K562 (cell line): ENCODE data around the gene MRPL48. TPM values are rescaled to one million over a fixed set of nuclear protein-coding genes. Genes with fewer than 3 reads are reported as not detected.
A peak's percentile ranks its signal among the peaks of the same experiment; 100 is the strongest.
"Not testable (repeated sequence)": the region's sequence is repeated elsewhere in the genome, so short reads cannot be mapped to it uniquely, and the experiment has no call there.

Experiments used
- ATAC-seq: fragments of 200-7000 bp; cut with Tn5 transposase; 3 replicates; pipeline ENCODE4 v1.9.1; 2020; ENCODE audit warnings: moderate library complexity
- BruUV-seq: library from RNA; stranded (reverse); fragments of 400-500 nt; replicated peaks from 2 replicates; lab custom pipeline; 2021; lab: Mats Ljungman, UMichigan
- CTCF ChIA-PET: fragments of 300-600 bp; formaldehyde crosslinking; extraction: SDS; loops from one replicate; lab custom pipeline; 2021; ENCODE audit warnings: low intra/inter-chr PET ratio; lab: Yijun Ruan, JAX
- POLR2A ChIA-PET: fragments of 300-600, 350-650 bp; sonication (Branson Sonifier 250); formaldehyde crosslinking; extraction: SDS; loops from one replicate; lab custom pipeline; 2021; ENCODE audit warnings: antibody characterized with exemption, inconsistent platforms; lab: Yijun Ruan, JAX
- DNase-seq, 4 experiments: peaks; one replicate each; pipeline versions ENCODE4 v3.0.0 to v3.0.0-alpha.2; 2011 to 2018; ENCODE audit warnings: low spot score in 3 of 4, mixed read lengths in 3 of 4; ENCODE audit errors: extremely low read depth in 1 of 4
- FAIRE-seq: peaks from 2 replicates; lab custom pipeline; 2011; peaks lifted over from hg19 to GRCh38; lab: Jason Lieb, UNC
- H2AFZ ChIP-seq: 2 replicates; pipeline ENCODE4 v1.6.0; 2011; ENCODE audit warnings: low read depth, low read length, control low read depth, inconsistent platforms
- H3K27ac ChIP-seq: fragments of 200-600 bp; 3 replicates; pipeline ENCODE4 v1.8.0; 2011; ENCODE audit warnings: low read depth, mild to moderate bottlenecking, control low read depth, inconsistent platforms, low read length, moderate library complexity, mixed read lengths; ENCODE audit errors: extremely low read depth
- H3K27me3 ChIP-seq, 2 experiments: fragments of 300-600 bp in 1 of 2; 2 replicates in 1 of 2; 3 replicates in 1 of 2; pipeline versions ENCODE4 v1.6.0 to v1.8.0; 2011; ENCODE audit warnings: inconsistent platforms in 2 of 2, low read length in 2 of 2, mild to moderate bottlenecking in 1 of 2, mixed read lengths in 1 of 2, moderate library complexity in 1 of 2; ENCODE audit not compliant: control insufficient read depth in 2 of 2, insufficient read depth in 2 of 2
- H3K36me3 ChIP-seq: fragments of 300-600 bp; 3 replicates; pipeline ENCODE4 v1.8.0; 2011; ENCODE audit warnings: mild to moderate bottlenecking, low read length, inconsistent platforms; ENCODE audit not compliant: control insufficient read depth, insufficient read depth
- H3K4me1 ChIP-seq, 2 experiments: fragments of 200-600 bp in 1 of 2; replicated peaks in 1 of 2; 2 replicates in 1 of 2; 3 replicates in 1 of 2; pipeline versions ENCODE4 v1.5.1 to v1.8.0; 2011; ENCODE audit warnings: inconsistent platforms in 2 of 2, low read length in 2 of 2, mild to moderate bottlenecking in 1 of 2, mixed read lengths in 1 of 2, moderate library complexity in 1 of 2; ENCODE audit not compliant: control insufficient read depth in 2 of 2, insufficient read depth in 2 of 2
- H3K4me2 ChIP-seq: 2 replicates; pipeline ENCODE4 v1.6.1; 2011; ENCODE audit warnings: low read length, control low read depth, inconsistent platforms, mixed read lengths; ENCODE audit not compliant: insufficient read depth
- H3K4me3 ChIP-seq: fragments of 200-600 bp; sonication (generic), shearing (Covaris generic); 2 replicates; pipeline ENCODE4 v1.5.1; 2016; ENCODE audit warnings: control low read depth, inconsistent platforms
- H3K79me2 ChIP-seq: fragments of 200-600 bp; 3 replicates; pipeline ENCODE4 v1.8.0; 2011; ENCODE audit warnings: low read length, inconsistent platforms; ENCODE audit not compliant: control insufficient read depth, insufficient read depth
- H3K9ac ChIP-seq, 2 experiments: 2 replicates each; pipeline versions ENCODE4 v1.6.0 to v1.6.1; 2011; ENCODE audit warnings: low read depth in 2 of 2, low read length in 2 of 2, control low read depth in 1 of 2, inconsistent platforms in 1 of 2, mild to moderate bottlenecking in 1 of 2, mixed read lengths in 1 of 2; ENCODE audit not compliant: insufficient read depth in 1 of 2
- H3K9me1 ChIP-seq: one replicate; pipeline ENCODE4 v1.6.0; 2011; ENCODE audit warnings: inconsistent platforms, mild to moderate bottlenecking, low read length, moderate library complexity; ENCODE audit not compliant: control insufficient read depth, insufficient read depth
- H3K9me3 ChIP-seq: replicated peaks from 2 replicates; pipeline ENCODE4 v1.5.1; 2011; ENCODE audit warnings: low read depth, low read length, inconsistent platforms; ENCODE audit not compliant: control insufficient read depth, insufficient read depth
- H4K20me1 ChIP-seq: replicated peaks from 2 replicates; pipeline ENCODE4 v1.6.1; 2011; ENCODE audit warnings: low read length, inconsistent platforms, mixed read lengths; ENCODE audit not compliant: control insufficient read depth, insufficient read depth
- CHAMP1 ChIP-seq: fragments of 450-650 bp; IDR thresholded peaks from 2 replicates; pipeline ENCODE4 v1.6.1; 2016; ENCODE audit warnings: mild to moderate bottlenecking
- FOXP4 ChIP-seq: sonication (generic); formaldehyde crosslinking; IDR thresholded peaks from 2 replicates; pipeline ENCODE4 v1.8.0; 2022; ENCODE audit warnings: mild to moderate bottlenecking, missing genetic modification reagents, borderline replicate concordance
- KDM1A ChIP-seq, 2 experiments: fragments of 450-650 bp; IDR thresholded peaks; 2 replicates each; pipeline ENCODE4 v1.6.1; 2016; ENCODE audit warnings: mild to moderate bottlenecking in 2 of 2
- NONO ChIP-seq, 2 experiments: fragments of 200-400 bp in 1 of 2; fragments of 450-650 bp in 1 of 2; formaldehyde crosslinking in 1 of 2; IDR thresholded peaks; 2 replicates each; pipeline ENCODE4 v1.6.1; 2017; ENCODE audit warnings: low read depth in 2 of 2, mild to moderate bottlenecking in 2 of 2, moderate library complexity in 2 of 2, low read length in 1 of 2
- PTTG1 ChIP-seq: fragments of 450-650 bp; IDR thresholded peaks from 2 replicates; pipeline ENCODE4 v1.6.1; 2016; ENCODE audit warnings: low read depth, mild to moderate bottlenecking, missing genetic modification characterization, missing compliant biosample characterization
- RBFOX2 ChIP-seq: fragments of 200-400 bp; formaldehyde crosslinking; IDR thresholded peaks from 2 replicates; pipeline ENCODE4 v1.6.1; 2017; ENCODE audit warnings: low read depth, mild to moderate bottlenecking, low read length, moderate library complexity
- SIN3A ChIP-seq, 2 experiments: fragments of 150-350 bp in 1 of 2; IDR thresholded peaks; 2 replicates each; pipeline ENCODE4 v1.6.1; 2011 to 2016; ENCODE audit warnings: borderline replicate concordance in 2 of 2, low read depth in 2 of 2, low read length in 2 of 2, mild to moderate bottlenecking in 2 of 2, moderate library complexity in 2 of 2; ENCODE audit not compliant: control insufficient read depth in 1 of 2
- ZNF175 ChIP-seq: fragments of 200-800 bp; sonication (Bioruptor generic); IDR thresholded peaks from 2 replicates; pipeline ENCODE4 v1.6.1; 2016; ENCODE audit warnings: low read depth, mild to moderate bottlenecking, missing genetic modification characterization, missing compliant biosample characterization
- WGBS: fragments of 100-300 bp; shearing (Covaris generic); methylation state at CpG from one replicate; pipeline ENCODE4 v1.1.6; 2016; ENCODE audit warnings: low coverage, mixed read lengths; ENCODE audit not compliant: insufficient coverage; ENCODE audit errors: missing lambda C conversion rate; 5-methylcytosine and 5-hydroxymethylcytosine counted together
- in situ Hi-C: fragments of 300-500 bp; cut with MboI; formaldehyde crosslinking; loops from 4 replicates; pipeline ENCODE4 v1.15.0; 2018; ENCODE audit warnings: inconsistent platforms, mixed read lengths
- intact Hi-C: fragments of 100-400 bp; cut with micrococcal nuclease; formaldehyde crosslinking; loops from 2 replicates; pipeline ENCODE4 v1.14.2; 2022
- polyA plus RNA-seq, 8 experiments: library from polyadenylated mRNA; depleted of rRNA in 4 of 8; stranded (reverse) in 5 of 8; unstranded in 3 of 8; fragments of >200 nt; fragmentation: Nextera tagmentation in 2 of 8; fragmentation: Illumina TruSeq in 1 of 8; extraction: Ambion mirVana in 2 of 8; extraction: Trizol in 1 of 8; gene quantifications; 2 replicates each; pipeline versions ENCODE4 v1.2.1 to v1.2.3, GENCODE V29; 2011 to 2014; ENCODE audit warnings: inconsistent platforms in 1 of 8, missing spikeins in 1 of 8
- total RNA-seq, 7 experiments: library from RNA; depleted of rRNA in 6 of 7; stranded (reverse); fragments of >200 nt in 6 of 7; fragmentation: Illumina TruSeq in 2 of 7; extraction: Trizol in 2 of 7; gene quantifications; 2 replicates each; pipeline versions ENCODE4 v1.2.1 to v1.2.3, GENCODE V29; 2011 to 2021; ENCODE audit warnings: low replicate concordance in 1 of 7

The MRPL48 gene
- total and polyA plus RNA-seq, 9 of the 15 experiments (the other 6 are each of a cell fraction or from before 2014, with no cell fraction given): 66.0 to 237 (median 104) TPM

- CTCF ChIA-PET, H4K20me1 ChIP-seq, H3K9me3 ChIP-seq: not testable (repeated sequence)
These were observed 2.2 kb upstream of the MRPL48 start for GRCh38 chr11:73785467-73785866.

GRCh38 chr11:73787051-73787642 lies 527 bp upstream of the MRPL48 start:
- POLR2A ChIA-PET: interaction anchor here (0.7 to 3.6 kb wide), 8 partner anchors 8 to 35 kb away, joined by 3 to 37 read pairs (median 6); partner anchors contain the start of gene RAB6A
- FAIRE-seq (no peak), DNase-seq (no peak), ATAC-seq (peak; percentile 3)
- H4K20me1 ChIP-seq: no peaks in the 10 kb centered on the region
- H3K27me3 ChIP-seq: no peaks in the 10 kb centered on the region
- peaks cover 44% of the 10 kb centered on the region for H3K79me2 ChIP-seq
- H2AFZ ChIP-seq: peak overlapping the region; percentile 95
- 4% methylated on average over 17 of the region's 17 CpGs for WGBS
- H3K27ac ChIP-seq: peak overlapping the region; percentile 95
- peaks cover 16 to 33% of the 10 kb centered on the region in 2 experiments for H3K4me1 ChIP-seq
- peaks cover 11% of the 10 kb centered on the region for H3K36me3 ChIP-seq
- no peaks in the 10 kb centered on the region for H3K9me3 ChIP-seq
- peak overlapping the region; percentile 91 for H3K4me2 ChIP-seq
- CTCF ChIA-PET: no interaction called here
- intact Hi-C loops: loop anchor here (10.0 kb wide), 1 partner anchor 148 kb away; no protein-coding TSS in a partner anchor
- H3K4me3 ChIP-seq: peak overlapping the region; percentile 63
- peak overlapping the region; percentile 97 to 98 for H3K9ac ChIP-seq
- no TSS peak for BruUV-seq
- in situ Hi-C loops: no loop called here
- H3K9me1 ChIP-seq: no peaks in the 10 kb centered on the region
- TF ChIP-seq NONO (IDR thresholded peaks at IDR 0.05; ENCODE audit: low read depth in 2 of 2, low read length in 1 of 2) (0 out of 4 replicates have a peak, but pooled peaks of 1 of the 2 experiments have one; percentile 5), CHAMP1 (0 out of 2 replicates have a peak, but pooled peaks have one; percentile 44), SIN3A (IDR thresholded peaks at IDR 0.05; ENCODE audit: borderline replicate concordance in 2 of 2, control insufficient read depth in 1 of 2, low read depth in 2 of 2, low read length in 2 of 2) (no peak), FOXP4 (CRISPR knock-in tag) (0 out of 2 replicates have a peak, but pooled peaks have one; percentile 7), KDM1A (IDR thresholded peaks at IDR 0.05) (0 out of 4 replicates have a peak, but pooled peaks of 1 of the 2 experiments have one; percentile 46)

More at GRCh38 chr11:73785467-73785866, 2.2 kb upstream of the MRPL48 start:
- H3K9me1 ChIP-seq, FAIRE-seq, BruUV-seq, H2AFZ ChIP-seq, H3K4me3 ChIP-seq, ATAC-seq, H3K4me2 ChIP-seq, H3K27me3 ChIP-seq, in situ Hi-C loops, H3K36me3 ChIP-seq, DNase-seq: not testable (repeated sequence)
- intact Hi-C loops: loop anchor here (10.0 kb wide), 1 partner anchor 149 kb away; no protein-coding TSS in a partner anchor
- Histone ChIP-seq H3K27ac (peak overlapping the region; percentile 63), H3K9ac (peak overlapping the region in 1 of 2 experiments; percentile 71; a peak in 2 of 4 replicates), H3K79me2 (peaks cover 30% of the 10 kb centered on the region), H3K4me1 (peaks cover 15 to 33% of the 10 kb centered on the region in 2 experiments)
- TF ChIP-seq RBFOX2: peak; percentile 53; the same call in 1 of the 2 replicates
- peak; percentile 49; the same call in 1 of the 2 replicates for TF ChIP-seq ZNF175
- peak; percentile 29; the same call in 1 of the 2 replicates for TF ChIP-seq PTTG1 (tag)
- POLR2A ChIA-PET: interaction anchor here (0.6 to 2.2 kb wide), 4 partner anchors 14 to 140 kb away, joined by 3 to 14 read pairs (median 3); partner anchors contain the start of gene RAB6A
